Loucy (cell line): Measurements from ENCODE around the gene ZSWIM8.

Experiments used
- H2AFZ ChIP-seq: fragments of 200-600 bp; sonication (generic); 2 replicates; pipeline ENCODE4 v1.6.0; 2016; ENCODE audit warnings: antibody characterized with exemption, mild to moderate bottlenecking, low read length, moderate library complexity
- H3F3A ChIP-seq: fragments of 200-600 bp; 2 replicates; pipeline ENCODE4 v1.6.0; 2016; ENCODE audit warnings: antibody characterized with exemption, low read depth, mild to moderate bottlenecking
- H3K27me3 ChIP-seq: fragments of 200-600 bp; sonication (generic); 2 replicates; pipeline ENCODE4 v1.6.1; 2014; ENCODE audit warnings: low read length, mild to moderate bottlenecking; ENCODE audit not compliant: insufficient read depth, poor library complexity, severe bottlenecking
- H3K36me3 ChIP-seq: fragments of 200-600 bp; sonication (generic); 2 replicates; pipeline ENCODE4 v1.6.1; 2016; ENCODE audit warnings: low read length; ENCODE audit not compliant: insufficient read depth
- H3K4me1 ChIP-seq: fragments of 200-600 bp; sonication (generic); 2 replicates; pipeline ENCODE4 v1.5.1; 2014; ENCODE audit warnings: low read length, mild to moderate bottlenecking; ENCODE audit not compliant: insufficient read depth, poor library complexity, severe bottlenecking
- H3K4me2 ChIP-seq: fragments of 200-600 bp; sonication (generic); 2 replicates; pipeline ENCODE4 v1.6.0; 2014; ENCODE audit warnings: antibody characterized with exemption, low read length, low read depth, mild to moderate bottlenecking; ENCODE audit not compliant: poor library complexity, severe bottlenecking
- H3K4me3 ChIP-seq: fragments of 200-600 bp; sonication (generic); 2 replicates; pipeline ENCODE4 v1.5.1; 2014; ENCODE audit warnings: low read length, mild to moderate bottlenecking, mixed read lengths; ENCODE audit not compliant: poor library complexity, severe bottlenecking
- H3K79me2 ChIP-seq: fragments of 200-600 bp; sonication (generic); 2 replicates; pipeline ENCODE4 v1.6.1; 2014; ENCODE audit warnings: low read length; ENCODE audit not compliant: insufficient read depth
- H3K9ac ChIP-seq: fragments of 200-600 bp; sonication (generic); 2 replicates; pipeline ENCODE4 v1.6.0; 2014; ENCODE audit warnings: mild to moderate bottlenecking, low read depth, low read length, moderate library complexity; ENCODE audit not compliant: poor library complexity, severe bottlenecking
- H3K9me2 ChIP-seq: fragments of 200-600 bp; sonication (generic); replicated peaks from 2 replicates; pipeline ENCODE4 v1.6.1; 2016; ENCODE audit warnings: low read depth, low read length, mixed read lengths
- H3K9me3 ChIP-seq: fragments of 200-600 bp; sonication (generic); 2 replicates; pipeline ENCODE4 v1.6.1; 2014; ENCODE audit warnings: mild to moderate bottlenecking, antibody characterized with exemption, low read length, low read depth; ENCODE audit not compliant: insufficient read depth
- H4K20me1 ChIP-seq: fragments of 200-600 bp; sonication (generic); 2 replicates; pipeline ENCODE4 v1.6.0; 2014; ENCODE audit warnings: antibody characterized with exemption, low read length, mild to moderate bottlenecking; ENCODE audit not compliant: insufficient read depth, poor library complexity, severe bottlenecking
- EZH2phosphoT487 ChIP-seq: fragments of 200-600 bp; IDR thresholded peaks from 2 replicates; pipeline ENCODE4 v1.6.1; 2018; ENCODE audit warnings: antibody characterized with exemption, mild to moderate bottlenecking, moderate library complexity, borderline replicate concordance
- TF ChIP-seq, protein P1 (sequence below): fragments of 200-600 bp; sonication (generic); conservative IDR thresholded peaks from 2 replicates; pipeline ENCODE4 v1.5.1; 2014; ENCODE audit warnings: mild to moderate bottlenecking, antibody characterized with exemption, low read length

ZSWIM8 gene

DNA sequence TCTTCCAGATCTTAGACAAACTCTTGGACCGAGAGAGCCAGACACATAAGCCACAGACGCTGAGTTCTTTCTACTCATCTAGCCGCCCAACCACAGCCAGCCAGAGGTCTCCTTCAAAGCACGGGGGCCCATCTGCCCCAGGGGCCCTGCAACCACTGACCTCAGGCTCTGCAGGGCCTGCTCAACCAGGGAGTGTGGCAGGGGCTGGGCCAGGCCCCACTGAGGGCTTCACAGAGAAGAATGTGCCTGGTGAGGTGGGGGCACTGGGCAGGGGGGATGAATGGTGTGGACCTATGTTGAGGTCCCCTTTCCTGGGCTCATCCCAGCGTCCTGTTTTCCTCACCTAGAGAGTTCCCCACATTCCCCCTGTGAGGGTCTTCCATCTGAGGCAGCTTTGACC is 11.4 kb downstream of the ZSWIM8 start:
- no peaks in the 10 kb centered on the region for H3K79me2 ChIP-seq
- H3K36me3 ChIP-seq: peaks cover 72% of the 10 kb centered on the region; the same call in 1 of the 2 replicates
- H3K9ac ChIP-seq: no peak overlapping the region
- H2AFZ ChIP-seq: no peak overlapping the region
- no peaks in the 10 kb centered on the region for H4K20me1 ChIP-seq
- H3K9me2 ChIP-seq: no peaks in the 10 kb centered on the region
- no peak overlapping the region for H3K4me2 ChIP-seq
- H3K4me3 ChIP-seq: no peak overlapping the region
- no peaks in the 10 kb centered on the region for H3K9me3 ChIP-seq
- no peak for TF ChIP-seq EZH2phosphoT487
- TF ChIP-seq, protein P1, sequence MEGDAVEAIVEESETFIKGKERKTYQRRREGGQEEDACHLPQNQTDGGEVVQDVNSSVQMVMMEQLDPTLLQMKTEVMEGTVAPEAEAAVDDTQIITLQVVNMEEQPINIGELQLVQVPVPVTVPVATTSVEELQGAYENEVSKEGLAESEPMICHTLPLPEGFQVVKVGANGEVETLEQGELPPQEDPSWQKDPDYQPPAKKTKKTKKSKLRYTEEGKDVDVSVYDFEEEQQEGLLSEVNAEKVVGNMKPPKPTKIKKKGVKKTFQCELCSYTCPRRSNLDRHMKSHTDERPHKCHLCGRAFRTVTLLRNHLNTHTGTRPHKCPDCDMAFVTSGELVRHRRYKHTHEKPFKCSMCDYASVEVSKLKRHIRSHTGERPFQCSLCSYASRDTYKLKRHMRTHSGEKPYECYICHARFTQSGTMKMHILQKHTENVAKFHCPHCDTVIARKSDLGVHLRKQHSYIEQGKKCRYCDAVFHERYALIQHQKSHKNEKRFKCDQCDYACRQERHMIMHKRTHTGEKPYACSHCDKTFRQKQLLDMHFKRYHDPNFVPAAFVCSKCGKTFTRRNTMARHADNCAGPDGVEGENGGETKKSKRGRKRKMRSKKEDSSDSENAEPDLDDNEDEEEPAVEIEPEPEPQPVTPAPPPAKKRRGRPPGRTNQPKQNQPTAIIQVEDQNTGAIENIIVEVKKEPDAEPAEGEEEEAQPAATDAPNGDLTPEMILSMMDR: no peak
- no peaks in the 10 kb centered on the region for H3K4me1 ChIP-seq
- no peaks in the 10 kb centered on the region for H3F3A ChIP-seq
- H3K27me3 ChIP-seq: no peaks in the 10 kb centered on the region

DNA sequence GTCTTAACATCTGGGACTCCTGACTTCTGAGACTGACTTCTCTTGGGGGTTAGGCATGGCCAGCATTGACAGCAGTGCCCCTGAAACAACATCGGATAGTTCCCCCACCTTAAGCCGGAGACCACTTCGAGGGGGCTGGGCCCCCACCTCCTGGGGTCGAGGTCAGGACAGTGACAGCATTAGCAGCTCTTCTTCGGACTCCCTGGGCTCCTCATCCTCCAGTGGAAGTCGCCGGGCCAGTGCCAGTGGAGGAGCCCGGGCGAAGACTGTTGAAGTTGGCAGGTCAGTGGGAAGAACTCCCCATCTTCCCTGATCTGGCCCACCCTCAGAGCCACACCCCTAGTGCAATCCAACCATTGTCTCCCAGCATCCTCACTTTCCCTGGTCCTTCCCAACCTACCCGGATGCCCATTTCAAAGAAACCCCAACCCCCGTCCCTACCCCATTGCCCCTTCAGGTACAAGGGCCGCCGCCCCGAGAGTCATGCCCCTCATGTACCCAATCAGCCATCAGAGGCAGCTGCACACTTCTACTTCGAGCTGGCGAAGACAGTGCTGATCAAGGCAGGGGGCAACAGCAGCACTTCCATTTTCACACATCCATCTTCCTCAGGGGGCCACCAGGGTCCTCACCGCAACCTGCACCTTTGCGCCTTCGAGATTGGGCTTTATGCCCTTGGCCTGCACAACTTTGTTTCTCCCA is 12.1 kb downstream of the ZSWIM8 start:
- Histone ChIP-seq H3K27me3 (no peaks in the 10 kb centered on the region), H3K79me2 (no peaks in the 10 kb centered on the region), H4K20me1 (no peaks in the 10 kb centered on the region), H3K4me2 (no peak overlapping the region), H3K36me3 (peaks cover 72% of the 10 kb centered on the region; the same call in 1 of the 2 replicates), H3K4me1 (no peaks in the 10 kb centered on the region), H2AFZ (no peak overlapping the region), H3K4me3 (no peak overlapping the region), H3K9ac (no peak overlapping the region), H3K9me2 (no peaks in the 10 kb centered on the region), H3K9me3 (no peaks in the 10 kb centered on the region), H3F3A (no peaks in the 10 kb centered on the region)
- TF ChIP-seq, protein P1: no peak
- TF ChIP-seq EZH2phosphoT487: no peak

DNA sequence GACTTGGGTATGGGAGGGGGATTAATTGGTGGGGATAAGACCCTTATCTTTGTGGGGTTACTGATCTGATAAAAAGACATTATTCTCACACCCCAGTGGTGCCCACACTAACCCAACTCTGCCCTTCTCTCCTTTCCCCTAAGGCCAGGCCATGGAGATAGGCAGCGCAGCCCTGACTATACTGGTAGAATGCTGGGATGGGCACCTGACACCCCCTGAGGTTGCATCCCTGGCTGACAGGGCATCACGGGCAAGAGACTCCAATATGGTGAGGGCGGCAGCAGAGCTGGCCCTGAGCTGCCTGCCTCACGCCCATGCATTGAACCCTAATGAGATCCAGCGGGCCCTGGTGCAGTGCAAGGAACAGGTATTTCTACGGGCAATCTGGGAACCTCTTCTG is 12.7 kb downstream of the ZSWIM8 start:
- H3K9ac ChIP-seq: no peak overlapping the region
- no peak overlapping the region for H2AFZ ChIP-seq
- no peaks in the 10 kb centered on the region for H3K4me1 ChIP-seq
- no peaks in the 10 kb centered on the region for H3K9me2 ChIP-seq
- no peak overlapping the region for H3K4me2 ChIP-seq
- H4K20me1 ChIP-seq: no peaks in the 10 kb centered on the region
- no peaks in the 10 kb centered on the region for H3F3A ChIP-seq
- no peaks in the 10 kb centered on the region for H3K27me3 ChIP-seq
- H3K9me3 ChIP-seq: no peaks in the 10 kb centered on the region
- no peaks in the 10 kb centered on the region for H3K79me2 ChIP-seq
- peaks cover 70% of the 10 kb centered on the region; the same call in 1 of the 2 replicates for H3K36me3 ChIP-seq
- H3K4me3 ChIP-seq: no peak overlapping the region
- TF ChIP-seq, protein P1: no peak
- no peak for TF ChIP-seq EZH2phosphoT487
